Activated naive CD8-positive, alpha-beta T cell treated with anti-CD3 and anti-CD28 coated beads for 36 hours (primary cell): Measurements from ENCODE around the gene CHCT1. TPM values are rescaled to one million over a fixed set of nuclear protein-coding genes. Genes with fewer than 3 reads are reported as not detected.
"Not testable (repeated sequence)": the region's sequence is repeated elsewhere in the genome, so short reads cannot be mapped to it uniquely, and the experiment has no call there.

ENCODE experiments used
- DNase-seq: peaks from one replicate; pipeline ENCODE4 v3.0.0; 2021
- H3K27ac Mint-ChIP-seq: one replicate; pipeline ENCODE4 v1.8.0; 2022; ENCODE audit warnings: mild to moderate bottlenecking, moderate library complexity, mixed read lengths
- H3K27me3 Mint-ChIP-seq: one replicate; pipeline ENCODE4 v1.8.0; 2022; ENCODE audit warnings: mild to moderate bottlenecking, mixed read lengths
- H3K36me3 Mint-ChIP-seq: one replicate; pipeline ENCODE4 v1.8.0; 2021; ENCODE audit warnings: mild to moderate bottlenecking, mixed read lengths
- H3K4me1 Mint-ChIP-seq: one replicate; pipeline ENCODE4 v1.8.0; 2021; ENCODE audit warnings: mixed read lengths
- H3K4me3 Mint-ChIP-seq: one replicate; pipeline ENCODE4 v1.8.0; 2022; ENCODE audit warnings: mild to moderate bottlenecking, moderate library complexity, mixed read lengths
- H3K9me3 Mint-ChIP-seq: one replicate; pipeline ENCODE4 v1.8.0; 2022; ENCODE audit warnings: mixed read lengths
- total RNA-seq, 2 experiments: library from RNA; stranded (reverse); gene quantifications; one replicate each; pipeline ENCODE4 v1.2.3, GENCODE V29; 2021

CHCT1 gene
- total RNA-seq, 2 experiments from 2014 or later = 0.24 TPM; not detected in 1

- Mint-ChIP-seq H3K36me3 (peaks cover 2% of the 10 kb centered on the region), H3K27ac (peak overlapping the region; percentile 99)
- DNase-seq = peak; percentile 51
Observed at GRCh38 chr17:60392845-60393702, 29.2 kb upstream of the CHCT1 start.

GRCh38 chr17:60393840-60394723 lies 28.2 kb upstream of the CHCT1 start:
- H3K27ac Mint-ChIP-seq = no peak overlapping the region
- H3K4me3 Mint-ChIP-seq = peak overlapping the region; percentile 32
- no peaks in the 10 kb centered on the region for H3K9me3 Mint-ChIP-seq
- no peaks in the 10 kb centered on the region for H3K27me3 Mint-ChIP-seq
- peaks cover 45% of the 10 kb centered on the region for H3K4me1 Mint-ChIP-seq
- peaks cover 2% of the 10 kb centered on the region for H3K36me3 Mint-ChIP-seq
- peak; percentile 1 for DNase-seq

More at GRCh38 chr17:60392845-60393702, 29.2 kb upstream of the CHCT1 start:
- Mint-ChIP-seq H3K4me1 (peaks cover 49% of the 10 kb centered on the region), H3K27me3 (no peaks in the 10 kb centered on the region), H3K9me3 (no peaks in the 10 kb centered on the region), H3K4me3 (peak overlapping the region; percentile 98)

GRCh38 chr17:60395508-60396065 lies 26.7 kb upstream of the CHCT1 start:
- Mint-ChIP-seq H3K4me1 (peaks cover 33% of the 10 kb centered on the region), H3K4me3 (no peak overlapping the region), H3K27ac (no peak overlapping the region), H3K9me3 (no peaks in the 10 kb centered on the region), H3K36me3 (peaks cover 2% of the 10 kb centered on the region), H3K27me3 (no peaks in the 10 kb centered on the region)
- DNase-seq = no peak

GRCh38 chr17:60396412-60396811 lies 25.9 kb upstream of the CHCT1 start:
- Mint-ChIP-seq H3K4me3 (no peak overlapping the region), H3K9me3 (no peaks in the 10 kb centered on the region), H3K27me3 (no peaks in the 10 kb centered on the region), H3K27ac (no peak overlapping the region), H3K4me1 (peaks cover 28% of the 10 kb centered on the region), H3K36me3 (peaks cover 2% of the 10 kb centered on the region)
- no peak for DNase-seq

- Mint-ChIP-seq H3K27ac (peak overlapping the region; percentile 12), H3K9me3 (no peaks in the 10 kb centered on the region)
Observed at GRCh38 chr17:60398227-60398959, 23.9 kb upstream of the CHCT1 start.

GRCh38 chr17:60401819-60402218 lies 20.5 kb upstream of the CHCT1 start:
- Mint-ChIP-seq H3K4me1 (peaks cover 7% of the 10 kb centered on the region), H3K27me3 (no peaks in the 10 kb centered on the region), H3K4me3 (no peak overlapping the region), H3K9me3 (no peaks in the 10 kb centered on the region), H3K27ac (no peak overlapping the region), H3K36me3 (no peaks in the 10 kb centered on the region)
- DNase-seq = no peak

More at GRCh38 chr17:60398227-60398959, 23.9 kb upstream of the CHCT1 start:
- peak overlapping the region; percentile 2 for H3K4me3 Mint-ChIP-seq
- no peak for DNase-seq
- no peaks in the 10 kb centered on the region for H3K27me3 Mint-ChIP-seq
- H3K4me1 Mint-ChIP-seq = peaks cover 24% of the 10 kb centered on the region
- H3K36me3 Mint-ChIP-seq = peaks cover under 1% of the 10 kb centered on the region

- no peaks in the 10 kb centered on the region for H3K36me3 Mint-ChIP-seq
- peaks cover 2% of the 10 kb centered on the region for H3K4me1 Mint-ChIP-seq
- no peaks in the 10 kb centered on the region for H3K27me3 Mint-ChIP-seq
- H3K27ac Mint-ChIP-seq = no peak overlapping the region
- no peaks in the 10 kb centered on the region for H3K9me3 Mint-ChIP-seq
- DNase-seq = no peak
- no peak overlapping the region for H3K4me3 Mint-ChIP-seq
Observed at GRCh38 chr17:60403523-60403810, 18.8 kb upstream of the CHCT1 start.

- Mint-ChIP-seq H3K27me3 (no peaks in the 10 kb centered on the region), H3K9me3 (no peaks in the 10 kb centered on the region), H3K27ac (no peak overlapping the region), H3K4me1 (no peaks in the 10 kb centered on the region), H3K4me3 (no peak overlapping the region), H3K36me3 (no peaks in the 10 kb centered on the region)
- DNase-seq = no peak
Observed at GRCh38 chr17:60403962-60404361, 18.3 kb upstream of the CHCT1 start.

- no peaks in the 10 kb centered on the region for H3K9me3 Mint-ChIP-seq
- no peaks in the 10 kb centered on the region for H3K27me3 Mint-ChIP-seq
- no peak overlapping the region for H3K27ac Mint-ChIP-seq
- H3K4me3 Mint-ChIP-seq = no peak overlapping the region
- no peak for DNase-seq
- H3K36me3 Mint-ChIP-seq = no peaks in the 10 kb centered on the region
- H3K4me1 Mint-ChIP-seq = no peaks in the 10 kb centered on the region
Observed at GRCh38 chr17:60406887-60407286, 15.4 kb upstream of the CHCT1 start.

GRCh38 chr17:60410001-60410400 lies 12.3 kb upstream of the CHCT1 start:
- no peak overlapping the region for H3K27ac Mint-ChIP-seq
- H3K4me3 Mint-ChIP-seq = no peak overlapping the region
- no peaks in the 10 kb centered on the region for H3K36me3 Mint-ChIP-seq
- no peaks in the 10 kb centered on the region for H3K9me3 Mint-ChIP-seq
- DNase-seq = no peak
- no peaks in the 10 kb centered on the region for H3K27me3 Mint-ChIP-seq
- no peaks in the 10 kb centered on the region for H3K4me1 Mint-ChIP-seq

GRCh38 chr17:60412701-60413100 lies 9.6 kb upstream of the CHCT1 start:
- no peak overlapping the region for H3K27ac Mint-ChIP-seq
- no peaks in the 10 kb centered on the region for H3K9me3 Mint-ChIP-seq
- no peak for DNase-seq
- no peaks in the 10 kb centered on the region for H3K4me1 Mint-ChIP-seq
- H3K36me3 Mint-ChIP-seq = no peaks in the 10 kb centered on the region
- no peak overlapping the region for H3K4me3 Mint-ChIP-seq
- no peaks in the 10 kb centered on the region for H3K27me3 Mint-ChIP-seq

GRCh38 chr17:60415146-60415545 lies 7.1 kb upstream of the CHCT1 start:
- Mint-ChIP-seq H3K9me3 (no peaks in the 10 kb centered on the region), H3K27me3 (no peaks in the 10 kb centered on the region), H3K4me3 (no peak overlapping the region), H3K27ac (no peak overlapping the region), H3K36me3 (no peaks in the 10 kb centered on the region), H3K4me1 (no peaks in the 10 kb centered on the region)
- no peak for DNase-seq

- Mint-ChIP-seq H3K27ac (no peak overlapping the region), H3K4me1 (peaks cover 4% of the 10 kb centered on the region), H3K9me3 (no peaks in the 10 kb centered on the region), H3K4me3 (no peak overlapping the region), H3K36me3 (no peaks in the 10 kb centered on the region), H3K27me3 (no peaks in the 10 kb centered on the region)
- DNase-seq = no peak
Observed at GRCh38 chr17:60416368-60416925, 5.8 kb upstream of the CHCT1 start.

GRCh38 chr17:60419003-60419402 lies 3.3 kb upstream of the CHCT1 start:
- not testable (repeated sequence) for H3K27ac Mint-ChIP-seq, H3K4me1 Mint-ChIP-seq, H3K36me3 Mint-ChIP-seq, DNase-seq, H3K9me3 Mint-ChIP-seq, H3K4me3 Mint-ChIP-seq, H3K27me3 Mint-ChIP-seq
